OCI-LY3 (cell line): Measurements from ENCODE around the gene DOCK11.

ENCODE experiments used
- H2AFZ ChIP-seq: fragments of 200-600, 300-600 bp; shearing (Covaris generic); 2 replicates; pipeline ENCODE4 v1.6.0; 2014; ENCODE audit warnings: antibody characterized with exemption, low read depth, low read length
- H3K27ac ChIP-seq: fragments of 200-600, 300-600 bp; sonication (generic); 2 replicates; pipeline ENCODE4 v1.5.1; 2014; ENCODE audit warnings: mild to moderate bottlenecking, low read length, moderate library complexity, mixed read lengths
- H3K27me3 ChIP-seq: fragments of 200-600, 300-600 bp; sonication (generic); 2 replicates; pipeline ENCODE4 v1.6.1; 2014; ENCODE audit warnings: low read depth, low read length, mixed read lengths
- H3K36me3 ChIP-seq: fragments of 200-600, 300-600 bp; sonication (generic); replicated peaks from 2 replicates; pipeline ENCODE3; 2014; ENCODE audit warnings: low read depth, low read length, mixed read lengths
- H3K4me1 ChIP-seq: fragments of 300-600, 200-600 bp; sonication (generic); 2 replicates; pipeline ENCODE4 v1.6.1; 2014; ENCODE audit warnings: low read length, mixed read lengths
- H3K4me2 ChIP-seq: fragments of 200-600, 300-600 bp; sonication (generic); 2 replicates; pipeline ENCODE4 v1.6.1; 2014; ENCODE audit warnings: low read length, mixed read lengths
- H3K4me3 ChIP-seq: fragments of 300-600, 200-600 bp; sonication (generic); 2 replicates; pipeline ENCODE4 v1.5.1; 2014; ENCODE audit warnings: antibody characterized with exemption, mild to moderate bottlenecking, low read length, moderate library complexity
- H3K79me2 ChIP-seq: fragments of 300-600, 200-600 bp; shearing (Covaris generic); 2 replicates; pipeline ENCODE4 v1.6.1; 2014; ENCODE audit warnings: mild to moderate bottlenecking, low read length, mixed read lengths
- H3K9ac ChIP-seq: fragments of 300-600, 200-600 bp; shearing (Covaris generic); 2 replicates; pipeline ENCODE4 v1.6.0; 2014; ENCODE audit warnings: mild to moderate bottlenecking, low read length, moderate library complexity
- H3K9me3 ChIP-seq: fragments of 200-600, 300-600 bp; shearing (Covaris generic); 2 replicates; pipeline ENCODE4 v1.6.1; 2014; ENCODE audit warnings: low read length, mixed read lengths; ENCODE audit not compliant: insufficient read depth
- H4K20me1 ChIP-seq: fragments of 200-600, 300-600 bp; sonication (generic); 2 replicates; pipeline ENCODE4 v1.6.1; 2016; ENCODE audit warnings: low read length, mixed read lengths; ENCODE audit not compliant: insufficient read depth
- CTCF ChIP-seq: fragments of 200-600, 300-600 bp; sonication (generic); IDR thresholded peaks from 2 replicates; pipeline ENCODE4 v1.5.1; 2014; ENCODE audit warnings: antibody characterized with exemption, low read length, low read depth
- EZH2phosphoT487 ChIP-seq: fragments of 200-600 bp; shearing (Covaris generic); IDR thresholded peaks from 2 replicates; pipeline ENCODE4 v1.6.1; 2018; ENCODE audit warnings: antibody characterized with exemption, mixed run types, low read depth

The DOCK11 gene

GRCh38 chrX:118560489-118560888 lies 64.9 kb downstream of the DOCK11 start:
- no peak overlapping the region for H3K9ac ChIP-seq
- H4K20me1 ChIP-seq = no peaks in the 10 kb centered on the region
- no peak overlapping the region for H3K4me2 ChIP-seq
- H2AFZ ChIP-seq = no peak overlapping the region
- H3K27ac ChIP-seq = no peak overlapping the region
- TF ChIP-seq EZH2phosphoT487 = no peak
- TF ChIP-seq CTCF = no peak
- no peak overlapping the region for H3K4me3 ChIP-seq
- H3K79me2 ChIP-seq = no peaks in the 10 kb centered on the region
- no peaks in the 10 kb centered on the region for H3K4me1 ChIP-seq
- no peaks in the 10 kb centered on the region for H3K36me3 ChIP-seq
- no peaks in the 10 kb centered on the region for H3K9me3 ChIP-seq
- no peaks in the 10 kb centered on the region for H3K27me3 ChIP-seq

GRCh38 chrX:118562582-118563164 lies 67.1 kb downstream of the DOCK11 start:
- Histone ChIP-seq H3K79me2 (no peaks in the 10 kb centered on the region), H3K4me3 (no peak overlapping the region), H3K4me2 (no peak overlapping the region), H3K4me1 (no peaks in the 10 kb centered on the region), H3K36me3 (no peaks in the 10 kb centered on the region), H2AFZ (no peak overlapping the region), H3K27ac (no peak overlapping the region), H4K20me1 (no peaks in the 10 kb centered on the region), H3K9me3 (no peaks in the 10 kb centered on the region), H3K9ac (no peak overlapping the region), H3K27me3 (no peaks in the 10 kb centered on the region)
- TF ChIP-seq CTCF (no peak), EZH2phosphoT487 (no peak)

GRCh38 chrX:118564498-118564897 lies 68.9 kb downstream of the DOCK11 start:
- H3K9me3 ChIP-seq = no peaks in the 10 kb centered on the region
- no peaks in the 10 kb centered on the region for H3K27me3 ChIP-seq
- TF ChIP-seq EZH2phosphoT487 (no peak), CTCF (no peak)
- no peak overlapping the region for H3K9ac ChIP-seq
- no peaks in the 10 kb centered on the region for H4K20me1 ChIP-seq
- no peak overlapping the region for H3K4me3 ChIP-seq
- no peak overlapping the region for H3K4me2 ChIP-seq
- no peak overlapping the region for H2AFZ ChIP-seq
- H3K4me1 ChIP-seq = no peaks in the 10 kb centered on the region
- no peaks in the 10 kb centered on the region for H3K79me2 ChIP-seq
- H3K27ac ChIP-seq = no peak overlapping the region
- no peaks in the 10 kb centered on the region for H3K36me3 ChIP-seq

- H3K79me2 ChIP-seq = no peaks in the 10 kb centered on the region
- TF ChIP-seq CTCF = no peak
- TF ChIP-seq EZH2phosphoT487 = no peak
- H3K4me1 ChIP-seq = no peaks in the 10 kb centered on the region
- H3K9ac ChIP-seq = no peak overlapping the region
- no peak overlapping the region for H3K4me2 ChIP-seq
- no peaks in the 10 kb centered on the region for H3K27me3 ChIP-seq
- H4K20me1 ChIP-seq = no peaks in the 10 kb centered on the region
- H3K4me3 ChIP-seq = no peak overlapping the region
- H3K36me3 ChIP-seq = no peaks in the 10 kb centered on the region
- H3K27ac ChIP-seq = no peak overlapping the region
- H3K9me3 ChIP-seq = no peaks in the 10 kb centered on the region
- no peak overlapping the region for H2AFZ ChIP-seq
Measured at GRCh38 chrX:118565853-118566252, 70.2 kb downstream of the DOCK11 start.
